ENCODE results near the gene KCNQ4. TPM values are rescaled to one million over a fixed set of nuclear protein-coding genes. Genes with fewer than 3 reads are reported as not detected.

Gene KCNQ4
- total RNA-seq, 1 donor from 2014 or later, result 1.5 TPM

GRCh38 chr1:40796939-40797667 is 13.5 kb downstream of the KCNQ4 start:
- DNase-seq, result peak; percentile 59
- no peak overlapping the region for H3K27ac ChIP-seq (replicated peaks)
- H3K9me3 ChIP-seq (replicated peaks), result no peaks in the 10 kb centered on the region
- no peaks in the 10 kb centered on the region for H3K36me3 ChIP-seq
- H3K27me3 ChIP-seq (ENCODE audit: low read depth), result no peaks in the 10 kb centered on the region
- no peak overlapping the region for H3K4me3 ChIP-seq
- peaks cover 47% of the 10 kb centered on the region for H3K4me1 ChIP-seq
- no peak for TF ChIP-seq CTCF (IDR thresholded peaks at IDR 0.05; ENCODE audit: borderline replicate concordance)
- intact Hi-C loops (cut with micrococcal nuclease), result no loop called here

- TF ChIP-seq CTCF (IDR thresholded peaks at IDR 0.05; ENCODE audit: borderline replicate concordance), result no peak
- Histone ChIP-seq H3K4me1 (peaks cover 52% of the 10 kb centered on the region), H3K36me3 (no peaks in the 10 kb centered on the region), H3K27ac (replicated peaks) (no peak overlapping the region), H3K4me3 (no peak overlapping the region), H3K9me3 (replicated peaks) (no peaks in the 10 kb centered on the region), H3K27me3 (ENCODE audit: low read depth) (no peaks in the 10 kb centered on the region)
- intact Hi-C loops (cut with micrococcal nuclease), result no loop called here
- DNase-seq, result no peak
These were observed 14.1 kb downstream of the KCNQ4 start for GRCh38 chr1:40797668-40798010.

- Histone ChIP-seq H3K27me3 (ENCODE audit: low read depth) (no peaks in the 10 kb centered on the region), H3K4me1 (peaks cover 52% of the 10 kb centered on the region), H3K27ac (replicated peaks) (no peak overlapping the region), H3K36me3 (no peaks in the 10 kb centered on the region), H3K4me3 (no peak overlapping the region), H3K9me3 (replicated peaks) (no peaks in the 10 kb centered on the region)
- DNase-seq, result no peak
- intact Hi-C loops (cut with micrococcal nuclease), result no loop called here
- no peak for TF ChIP-seq CTCF (IDR thresholded peaks at IDR 0.05; ENCODE audit: borderline replicate concordance)
These were observed 15.0 kb downstream of the KCNQ4 start for GRCh38 chr1:40798366-40799281.

- no peak for TF ChIP-seq CTCF (IDR thresholded peaks at IDR 0.05; ENCODE audit: borderline replicate concordance)
- Histone ChIP-seq H3K36me3 (no peaks in the 10 kb centered on the region), H3K27me3 (ENCODE audit: low read depth) (no peaks in the 10 kb centered on the region), H3K4me1 (peaks cover 52% of the 10 kb centered on the region), H3K4me3 (no peak overlapping the region), H3K9me3 (replicated peaks) (no peaks in the 10 kb centered on the region), H3K27ac (replicated peaks) (no peak overlapping the region)
- no peak for DNase-seq
- intact Hi-C loops (cut with micrococcal nuclease), result no loop called here
These were observed 15.8 kb downstream of the KCNQ4 start for GRCh38 chr1:40799351-40799867.

GRCh38 chr1:40801742-40802077 is 18.1 kb downstream of the KCNQ4 start:
- Histone ChIP-seq H3K4me1 (peaks cover 58% of the 10 kb centered on the region), H3K4me3 (peak overlapping the region; percentile 59), H3K27me3 (ENCODE audit: low read depth) (no peaks in the 10 kb centered on the region), H3K27ac (replicated peaks) (peak overlapping the region; percentile 82), H3K9me3 (replicated peaks) (no peaks in the 10 kb centered on the region), H3K36me3 (no peaks in the 10 kb centered on the region)
- no peak for DNase-seq
- intact Hi-C loops (cut with micrococcal nuclease), result no loop called here
- no peak for TF ChIP-seq CTCF (IDR thresholded peaks at IDR 0.05; ENCODE audit: borderline replicate concordance)
